RPMI8226 (cell line): ENCODE measurements around the gene BCLAF1.

Experiments used
- DNase-seq: peaks from one replicate; pipeline ENCODE4 v3.0.0-alpha.2; 2015

BCLAF1 gene

GRCh38 chr6:136289579-136290409 lies at the start of gene BCLAF1:
BCLAF1 (minus strand) TSS chr6:136289846; CDS start chr6:136279866, 9,980 bp downstream.
- peak; percentile 97 for DNase-seq

- no peak for DNase-seq
Measured at GRCh38 chr6:136338486-136338885, 48.8 kb upstream of the BCLAF1 start.

- DNase-seq, result no peak
Measured at GRCh38 chr6:136337606-136338005, 48.0 kb upstream of the BCLAF1 start.

GRCh38 chr6:136337121-136337520 lies 47.5 kb upstream of the BCLAF1 start:
- DNase-seq, result no peak

GRCh38 chr6:136335736-136336363 lies 46.2 kb upstream of the BCLAF1 start:
- DNase-seq, result no peak

- peak; percentile 9 for DNase-seq
Measured at GRCh38 chr6:136334853-136335252, 45.2 kb upstream of the BCLAF1 start.

- DNase-seq, result no peak
Measured at GRCh38 chr6:136334465-136334846, 44.8 kb upstream of the BCLAF1 start.

GRCh38 chr6:136333824-136334464 lies 44.3 kb upstream of the BCLAF1 start:
- DNase-seq, result no peak

GRCh38 chr6:136331461-136331860 lies 41.8 kb upstream of the BCLAF1 start:
- DNase-seq, result no peak

GRCh38 chr6:136330634-136331033 lies 41.0 kb upstream of the BCLAF1 start:
- DNase-seq, result no peak

- no peak for DNase-seq
Measured at GRCh38 chr6:136326038-136326553, 36.5 kb upstream of the BCLAF1 start.

GRCh38 chr6:136324686-136325380 lies 35.2 kb upstream of the BCLAF1 start:
- DNase-seq, result no peak

- no peak for DNase-seq
Measured at GRCh38 chr6:136323431-136324112, 33.9 kb upstream of the BCLAF1 start.

- DNase-seq, result no peak
Measured at GRCh38 chr6:136319732-136320131, 30.1 kb upstream of the BCLAF1 start.

- no peak for DNase-seq
Measured at GRCh38 chr6:136318676-136319075, 29.0 kb upstream of the BCLAF1 start.

GRCh38 chr6:136317971-136318370 lies 28.3 kb upstream of the BCLAF1 start:
- DNase-seq, result no peak

GRCh38 chr6:136317021-136317694 lies 27.5 kb upstream of the BCLAF1 start:
- peak; percentile 67 for DNase-seq

GRCh38 chr6:136315594-136315993 lies 25.9 kb upstream of the BCLAF1 start:
- no peak for DNase-seq

GRCh38 chr6:136312975-136313374 lies 23.3 kb upstream of the BCLAF1 start:
- DNase-seq, result no peak

GRCh38 chr6:136309729-136310311 lies 20.2 kb upstream of the BCLAF1 start:
- no peak for DNase-seq

GRCh38 chr6:136309171-136309570 lies 19.5 kb upstream of the BCLAF1 start:
- no peak for DNase-seq
